ENCODE measurements around the gene NIT1. TPM values are rescaled to one million over a fixed set of nuclear protein-coding genes. Genes with fewer than 3 reads are reported as not detected.

Gene NIT1
- total and polyA plus RNA-seq, 9 of the 15 experiments (the other 6 are each of a cell fraction or from before 2014, with no cell fraction given), result 18.4 to 76.0 (median 33.7) TPM

DNA sequence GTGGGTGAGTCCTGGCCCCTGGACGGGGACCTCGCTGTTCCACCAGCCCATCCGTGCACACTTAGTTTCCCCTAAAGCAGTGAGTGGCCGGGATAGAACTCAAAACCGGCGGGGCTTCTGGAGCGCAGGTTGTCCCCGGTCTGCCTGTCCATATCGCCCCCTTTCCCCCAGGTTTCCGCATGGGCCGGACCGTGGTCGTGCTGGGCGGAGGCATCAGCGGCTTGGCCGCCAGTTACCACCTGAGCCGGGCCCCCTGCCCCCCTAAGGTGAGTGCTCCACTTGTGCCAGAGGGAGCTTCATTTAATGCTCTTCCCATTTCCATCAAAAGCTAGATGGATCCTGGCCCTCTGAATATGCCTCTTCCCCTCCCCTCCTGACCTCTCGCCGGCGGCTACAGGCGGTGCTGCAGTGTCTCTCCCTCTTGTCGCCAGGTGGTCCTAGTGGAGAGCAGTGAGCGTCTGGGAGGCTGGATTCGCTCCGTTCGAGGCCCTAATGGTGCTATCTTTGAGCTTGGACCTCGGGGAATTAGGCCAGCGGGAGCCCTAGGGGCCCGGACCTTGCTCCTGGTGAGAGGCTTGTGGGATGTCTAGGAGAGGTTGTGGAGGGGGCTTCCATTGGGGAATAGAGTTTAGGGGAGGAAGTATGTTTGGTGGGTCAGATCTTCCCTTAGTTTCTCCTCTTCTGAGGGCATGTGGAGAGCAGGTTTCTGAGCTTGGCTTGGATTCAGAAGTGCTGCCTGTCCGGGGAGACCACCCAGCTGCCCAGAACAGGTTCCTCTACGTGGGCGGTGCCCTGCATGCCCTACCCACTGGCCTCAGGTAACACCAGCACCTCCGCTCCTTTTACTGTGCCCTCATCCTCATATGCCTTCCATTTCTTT is 49.0 kb downstream of the NIT1 start (continued):
- TF ChIP-seq, protein P1, sequence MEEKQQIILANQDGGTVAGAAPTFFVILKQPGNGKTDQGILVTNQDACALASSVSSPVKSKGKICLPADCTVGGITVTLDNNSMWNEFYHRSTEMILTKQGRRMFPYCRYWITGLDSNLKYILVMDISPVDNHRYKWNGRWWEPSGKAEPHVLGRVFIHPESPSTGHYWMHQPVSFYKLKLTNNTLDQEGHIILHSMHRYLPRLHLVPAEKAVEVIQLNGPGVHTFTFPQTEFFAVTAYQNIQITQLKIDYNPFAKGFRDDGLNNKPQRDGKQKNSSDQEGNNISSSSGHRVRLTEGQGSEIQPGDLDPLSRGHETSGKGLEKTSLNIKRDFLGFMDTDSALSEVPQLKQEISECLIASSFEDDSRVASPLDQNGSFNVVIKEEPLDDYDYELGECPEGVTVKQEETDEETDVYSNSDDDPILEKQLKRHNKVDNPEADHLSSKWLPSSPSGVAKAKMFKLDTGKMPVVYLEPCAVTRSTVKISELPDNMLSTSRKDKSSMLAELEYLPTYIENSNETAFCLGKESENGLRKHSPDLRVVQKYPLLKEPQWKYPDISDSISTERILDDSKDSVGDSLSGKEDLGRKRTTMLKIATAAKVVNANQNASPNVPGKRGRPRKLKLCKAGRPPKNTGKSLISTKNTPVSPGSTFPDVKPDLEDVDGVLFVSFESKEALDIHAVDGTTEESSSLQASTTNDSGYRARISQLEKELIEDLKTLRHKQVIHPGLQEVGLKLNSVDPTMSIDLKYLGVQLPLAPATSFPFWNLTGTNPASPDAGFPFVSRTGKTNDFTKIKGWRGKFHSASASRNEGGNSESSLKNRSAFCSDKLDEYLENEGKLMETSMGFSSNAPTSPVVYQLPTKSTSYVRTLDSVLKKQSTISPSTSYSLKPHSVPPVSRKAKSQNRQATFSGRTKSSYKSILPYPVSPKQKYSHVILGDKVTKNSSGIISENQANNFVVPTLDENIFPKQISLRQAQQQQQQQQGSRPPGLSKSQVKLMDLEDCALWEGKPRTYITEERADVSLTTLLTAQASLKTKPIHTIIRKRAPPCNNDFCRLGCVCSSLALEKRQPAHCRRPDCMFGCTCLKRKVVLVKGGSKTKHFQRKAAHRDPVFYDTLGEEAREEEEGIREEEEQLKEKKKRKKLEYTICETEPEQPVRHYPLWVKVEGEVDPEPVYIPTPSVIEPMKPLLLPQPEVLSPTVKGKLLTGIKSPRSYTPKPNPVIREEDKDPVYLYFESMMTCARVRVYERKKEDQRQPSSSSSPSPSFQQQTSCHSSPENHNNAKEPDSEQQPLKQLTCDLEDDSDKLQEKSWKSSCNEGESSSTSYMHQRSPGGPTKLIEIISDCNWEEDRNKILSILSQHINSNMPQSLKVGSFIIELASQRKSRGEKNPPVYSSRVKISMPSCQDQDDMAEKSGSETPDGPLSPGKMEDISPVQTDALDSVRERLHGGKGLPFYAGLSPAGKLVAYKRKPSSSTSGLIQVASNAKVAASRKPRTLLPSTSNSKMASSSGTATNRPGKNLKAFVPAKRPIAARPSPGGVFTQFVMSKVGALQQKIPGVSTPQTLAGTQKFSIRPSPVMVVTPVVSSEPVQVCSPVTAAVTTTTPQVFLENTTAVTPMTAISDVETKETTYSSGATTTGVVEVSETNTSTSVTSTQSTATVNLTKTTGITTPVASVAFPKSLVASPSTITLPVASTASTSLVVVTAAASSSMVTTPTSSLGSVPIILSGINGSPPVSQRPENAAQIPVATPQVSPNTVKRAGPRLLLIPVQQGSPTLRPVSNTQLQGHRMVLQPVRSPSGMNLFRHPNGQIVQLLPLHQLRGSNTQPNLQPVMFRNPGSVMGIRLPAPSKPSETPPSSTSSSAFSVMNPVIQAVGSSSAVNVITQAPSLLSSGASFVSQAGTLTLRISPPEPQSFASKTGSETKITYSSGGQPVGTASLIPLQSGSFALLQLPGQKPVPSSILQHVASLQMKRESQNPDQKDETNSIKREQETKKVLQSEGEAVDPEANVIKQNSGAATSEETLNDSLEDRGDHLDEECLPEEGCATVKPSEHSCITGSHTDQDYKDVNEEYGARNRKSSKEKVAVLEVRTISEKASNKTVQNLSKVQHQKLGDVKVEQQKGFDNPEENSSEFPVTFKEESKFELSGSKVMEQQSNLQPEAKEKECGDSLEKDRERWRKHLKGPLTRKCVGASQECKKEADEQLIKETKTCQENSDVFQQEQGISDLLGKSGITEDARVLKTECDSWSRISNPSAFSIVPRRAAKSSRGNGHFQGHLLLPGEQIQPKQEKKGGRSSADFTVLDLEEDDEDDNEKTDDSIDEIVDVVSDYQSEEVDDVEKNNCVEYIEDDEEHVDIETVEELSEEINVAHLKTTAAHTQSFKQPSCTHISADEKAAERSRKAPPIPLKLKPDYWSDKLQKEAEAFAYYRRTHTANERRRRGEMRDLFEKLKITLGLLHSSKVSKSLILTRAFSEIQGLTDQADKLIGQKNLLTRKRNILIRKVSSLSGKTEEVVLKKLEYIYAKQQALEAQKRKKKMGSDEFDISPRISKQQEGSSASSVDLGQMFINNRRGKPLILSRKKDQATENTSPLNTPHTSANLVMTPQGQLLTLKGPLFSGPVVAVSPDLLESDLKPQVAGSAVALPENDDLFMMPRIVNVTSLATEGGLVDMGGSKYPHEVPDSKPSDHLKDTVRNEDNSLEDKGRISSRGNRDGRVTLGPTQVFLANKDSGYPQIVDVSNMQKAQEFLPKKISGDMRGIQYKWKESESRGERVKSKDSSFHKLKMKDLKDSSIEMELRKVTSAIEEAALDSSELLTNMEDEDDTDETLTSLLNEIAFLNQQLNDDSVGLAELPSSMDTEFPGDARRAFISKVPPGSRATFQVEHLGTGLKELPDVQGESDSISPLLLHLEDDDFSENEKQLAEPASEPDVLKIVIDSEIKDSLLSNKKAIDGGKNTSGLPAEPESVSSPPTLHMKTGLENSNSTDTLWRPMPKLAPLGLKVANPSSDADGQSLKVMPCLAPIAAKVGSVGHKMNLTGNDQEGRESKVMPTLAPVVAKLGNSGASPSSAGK (IDR thresholded peaks at IDR 0.05), result no peak; the same call in none of the 2 replicates
- TF ChIP-seq, protein P2, sequence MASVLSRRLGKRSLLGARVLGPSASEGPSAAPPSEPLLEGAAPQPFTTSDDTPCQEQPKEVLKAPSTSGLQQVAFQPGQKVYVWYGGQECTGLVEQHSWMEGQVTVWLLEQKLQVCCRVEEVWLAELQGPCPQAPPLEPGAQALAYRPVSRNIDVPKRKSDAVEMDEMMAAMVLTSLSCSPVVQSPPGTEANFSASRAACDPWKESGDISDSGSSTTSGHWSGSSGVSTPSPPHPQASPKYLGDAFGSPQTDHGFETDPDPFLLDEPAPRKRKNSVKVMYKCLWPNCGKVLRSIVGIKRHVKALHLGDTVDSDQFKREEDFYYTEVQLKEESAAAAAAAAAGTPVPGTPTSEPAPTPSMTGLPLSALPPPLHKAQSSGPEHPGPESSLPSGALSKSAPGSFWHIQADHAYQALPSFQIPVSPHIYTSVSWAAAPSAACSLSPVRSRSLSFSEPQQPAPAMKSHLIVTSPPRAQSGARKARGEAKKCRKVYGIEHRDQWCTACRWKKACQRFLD (CRISPR knock-in tag; IDR thresholded peaks at IDR 0.05), result 0 out of 2 replicates have a peak, but pooled peaks have one; percentile 4
- TF ChIP-seq ZKSCAN3 (CRISPR knock-in tag; IDR thresholded peaks at IDR 0.05), result no peak
- TF ChIP-seq ZBTB1 (CRISPR knock-in tag; IDR thresholded peaks at IDR 0.05; ENCODE audit: borderline replicate concordance, low read depth), result no peak
- no peak for TF ChIP-seq SRF (CRISPR knock-in tag; IDR thresholded peaks at IDR 0.05)
- no peak for TF ChIP-seq TRIM28 (IDR thresholded peaks at IDR 0.05)
- no peak for TF ChIP-seq ZNF830 (CRISPR knock-in tag; IDR thresholded peaks at IDR 0.05)
- TF ChIP-seq, protein P3, sequence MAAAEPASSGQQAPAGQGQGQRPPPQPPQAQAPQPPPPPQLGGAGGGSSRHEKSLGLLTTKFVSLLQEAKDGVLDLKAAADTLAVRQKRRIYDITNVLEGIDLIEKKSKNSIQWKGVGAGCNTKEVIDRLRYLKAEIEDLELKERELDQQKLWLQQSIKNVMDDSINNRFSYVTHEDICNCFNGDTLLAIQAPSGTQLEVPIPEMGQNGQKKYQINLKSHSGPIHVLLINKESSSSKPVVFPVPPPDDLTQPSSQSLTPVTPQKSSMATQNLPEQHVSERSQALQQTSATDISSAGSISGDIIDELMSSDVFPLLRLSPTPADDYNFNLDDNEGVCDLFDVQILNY (CRISPR knock-in tag; IDR thresholded peaks at IDR 0.05), result no peak
- peak; percentile 48; the same call in 1 of the 2 replicates for TF ChIP-seq ELF1 (tag; IDR thresholded peaks at IDR 0.05)

All from K562 (cell line).